ENCODE measurements around the gene ARID4B.

The ARID4B gene

GRCh38 chr1:235190431-235190830 lies 137.5 kb downstream of the ARID4B start:
- ChIA-PET POLR2A (ENCODE audit: low non-redundant PET) (no interaction called here), CTCF (no interaction called here)
- TF ChIP-seq, protein P1, sequence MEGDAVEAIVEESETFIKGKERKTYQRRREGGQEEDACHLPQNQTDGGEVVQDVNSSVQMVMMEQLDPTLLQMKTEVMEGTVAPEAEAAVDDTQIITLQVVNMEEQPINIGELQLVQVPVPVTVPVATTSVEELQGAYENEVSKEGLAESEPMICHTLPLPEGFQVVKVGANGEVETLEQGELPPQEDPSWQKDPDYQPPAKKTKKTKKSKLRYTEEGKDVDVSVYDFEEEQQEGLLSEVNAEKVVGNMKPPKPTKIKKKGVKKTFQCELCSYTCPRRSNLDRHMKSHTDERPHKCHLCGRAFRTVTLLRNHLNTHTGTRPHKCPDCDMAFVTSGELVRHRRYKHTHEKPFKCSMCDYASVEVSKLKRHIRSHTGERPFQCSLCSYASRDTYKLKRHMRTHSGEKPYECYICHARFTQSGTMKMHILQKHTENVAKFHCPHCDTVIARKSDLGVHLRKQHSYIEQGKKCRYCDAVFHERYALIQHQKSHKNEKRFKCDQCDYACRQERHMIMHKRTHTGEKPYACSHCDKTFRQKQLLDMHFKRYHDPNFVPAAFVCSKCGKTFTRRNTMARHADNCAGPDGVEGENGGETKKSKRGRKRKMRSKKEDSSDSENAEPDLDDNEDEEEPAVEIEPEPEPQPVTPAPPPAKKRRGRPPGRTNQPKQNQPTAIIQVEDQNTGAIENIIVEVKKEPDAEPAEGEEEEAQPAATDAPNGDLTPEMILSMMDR (conservative IDR thresholded peaks at IDR 0.05; ENCODE audit: low read depth), result no peak
- no peak for DNase-seq (ENCODE audit: low spot score)
- H3K27ac ChIP-seq, result no peak overlapping the region

- CTCF ChIA-PET, result no interaction called here
- no peak for DNase-seq (ENCODE audit: low spot score)
- no peak overlapping the region for H3K27ac ChIP-seq
- POLR2A ChIA-PET (ENCODE audit: low non-redundant PET), result interaction anchor here (1.0 kb wide), 1 partner anchor 26 kb away, joined by 3 read pairs; the partner anchor contains the start of gene RBM34
- TF ChIP-seq, protein P1 (conservative IDR thresholded peaks at IDR 0.05; ENCODE audit: low read depth), result no peak
Measured at GRCh38 chr1:235187316-235187715, 140.7 kb downstream of the ARID4B start.

- CTCF ChIA-PET, result interaction anchor here (0.6 kb wide), 1 partner anchor 235 kb away, joined by 3 read pairs; no protein-coding TSS in a partner anchor
- POLR2A ChIA-PET (ENCODE audit: low non-redundant PET), result no interaction called here
- no peak overlapping the region for H3K27ac ChIP-seq
- TF ChIP-seq, protein P1 (conservative IDR thresholded peaks at IDR 0.05; ENCODE audit: low read depth), result no peak
- DNase-seq (ENCODE audit: low spot score), result no peak
Measured at GRCh38 chr1:235181561-235182245, 146.3 kb downstream of the ARID4B start.

DNA sequence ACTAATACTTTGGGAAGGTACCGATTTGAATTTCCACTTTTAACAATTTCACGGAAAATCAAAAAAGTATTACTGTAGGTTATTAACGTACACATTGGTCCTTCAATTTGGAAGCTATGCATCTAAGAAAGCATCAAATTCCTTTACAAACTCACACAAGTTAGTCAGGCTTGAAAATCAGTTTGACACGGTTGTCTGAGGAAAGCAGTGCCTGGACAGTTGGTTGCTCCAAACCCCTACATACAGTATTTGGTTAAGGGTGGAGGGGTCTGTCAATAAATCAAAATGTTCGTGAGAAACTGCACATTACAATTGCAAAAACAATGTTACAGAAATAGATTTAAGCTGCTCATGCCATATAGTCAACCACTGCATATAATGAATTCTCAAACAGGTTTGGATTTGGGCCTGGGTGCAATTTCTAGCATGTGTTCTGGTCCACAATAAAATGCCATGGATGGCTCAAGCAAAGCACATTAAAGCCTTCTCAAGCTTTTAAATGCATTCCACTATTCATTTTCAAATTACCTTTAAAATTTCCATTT lies 147.0 kb downstream of the ARID4B start:
- H3K27ac ChIP-seq, result no peak overlapping the region
- TF ChIP-seq, protein P1 (conservative IDR thresholded peaks at IDR 0.05; ENCODE audit: low read depth), result no peak
- ChIA-PET CTCF (no interaction called here), POLR2A (ENCODE audit: low non-redundant PET) (no interaction called here)
- no peak for DNase-seq (ENCODE audit: low spot score)

GRCh38 chr1:235176486-235176885 lies 151.5 kb downstream of the ARID4B start:
- H3K27ac ChIP-seq, result no peak overlapping the region
- no peak for DNase-seq (ENCODE audit: low spot score)
- TF ChIP-seq, protein P1 (conservative IDR thresholded peaks at IDR 0.05; ENCODE audit: low read depth), result no peak
- CTCF ChIA-PET, result interaction anchor here (0.6 kb wide), 1 partner anchor 20 kb away, joined by 3 read pairs; no protein-coding TSS in a partner anchor
- POLR2A ChIA-PET (ENCODE audit: low non-redundant PET), result no interaction called here

GRCh38 chr1:235169986-235170385 lies 158.0 kb downstream of the ARID4B start:
- TF ChIP-seq, protein P1 (conservative IDR thresholded peaks at IDR 0.05; ENCODE audit: low read depth), result no peak
- ChIA-PET CTCF (no interaction called here), POLR2A (ENCODE audit: low non-redundant PET) (no interaction called here)
- H3K27ac ChIP-seq, result 0 out of 2 replicates have a peak overlapping the region, but pooled peaks have one; percentile 9
- peak; percentile 17 for DNase-seq (ENCODE audit: low spot score)

All from RWPE1 (cell line).